ENCODE results near the gene GSG1.
A peak's percentile ranks its signal among the peaks of the same experiment; 100 is the strongest.
"Not testable (repeated sequence)": the region's sequence is repeated elsewhere in the genome, so short reads cannot be mapped to it uniquely, and the experiment has no call there.

Gene GSG1

GRCh38 chr12:13066459-13066858 lies 37.0 kb downstream of the GSG1 start:
- Histone ChIP-seq H3K4me1 (peaks cover 0 to 9% (median 0%) of the 10 kb centered on the region in 10 experiments; a peak in 1 of 20 replicates), H3K36me3 (peaks cover 67 to 88% (median 76%) of the 10 kb centered on the region in 11 experiments)

GRCh38 chr12:13066014-13066413 lies 37.5 kb downstream of the GSG1 start:
- no peak overlapping the region for H3K9ac ChIP-seq
- H3K36me3 ChIP-seq, result peaks cover 67 to 88% (median 76%) of the 10 kb centered on the region in 11 experiments
- no peak for TF ChIP-seq Cebpa-rat (IDR thresholded peaks at IDR 0.05)
- peaks cover 0 to 9% (median 0%) of the 10 kb centered on the region in 10 experiments; a peak in 3 of 20 replicates for H3K4me1 ChIP-seq
- H3K27ac ChIP-seq, result no peak overlapping the region
- H3K4me3 ChIP-seq, result no peak overlapping the region
- no peaks in the 10 kb centered on the region for H3K9me3 ChIP-seq (replicated peaks in 1 of 11)
- H3K4me2 ChIP-seq, result no peak overlapping the region
- no peaks in the 10 kb centered on the region for H4K20me1 ChIP-seq
- H3K27me3 ChIP-seq, result no peaks in the 10 kb centered on the region

More at GRCh38 chr12:13066459-13066858, 37.0 kb downstream of the GSG1 start:
- Histone ChIP-seq H3K27ac (no peak overlapping the region), H3K4me3 (no peak overlapping the region), H3K9ac (no peak overlapping the region), H3K4me2 (no peak overlapping the region), H3K9me3 (replicated peaks in 1 of 11) (no peaks in the 10 kb centered on the region), H3K27me3 (no peaks in the 10 kb centered on the region), H4K20me1 (no peaks in the 10 kb centered on the region)
- no peak for TF ChIP-seq Cebpa-rat (IDR thresholded peaks at IDR 0.05)

- Histone ChIP-seq H3K27ac (no peak overlapping the region), H3K4me2 (no peak overlapping the region), H4K20me1 (no peaks in the 10 kb centered on the region), H3K36me3 (peaks cover 71 to 91% (median 81%) of the 10 kb centered on the region in 11 experiments), H3K9ac (no peak overlapping the region), H3K27me3 (no peaks in the 10 kb centered on the region), H3K4me3 (no peak overlapping the region), H3K4me1 (peaks cover 0 to 14% (median 0%) of the 10 kb centered on the region in 10 experiments; a peak in 5 of 20 replicates), H3K9me3 (replicated peaks in 1 of 11) (no peaks in the 10 kb centered on the region)
- TF ChIP-seq Cebpa-rat (IDR thresholded peaks at IDR 0.05), result no peak
These were observed 40.8 kb downstream of the GSG1 start for GRCh38 chr12:13062669-13063068.

- Histone ChIP-seq H3K4me1 (peaks cover 0 to 14% (median 0%) of the 10 kb centered on the region in 10 experiments; a peak in 5 of 20 replicates), H3K4me3 (no peak overlapping the region), H4K20me1 (no peaks in the 10 kb centered on the region), H3K4me2 (peak overlapping the region in 3 of 11 experiments; percentile 1 to 34 (median 11); a peak in 2 of 22 replicates), H3K27me3 (no peaks in the 10 kb centered on the region), H3K36me3 (peaks cover 64 to 88% (median 72%) of the 10 kb centered on the region in 11 experiments), H3K27ac (no peak overlapping the region), H3K9ac (no peak overlapping the region), H3K9me3 (replicated peaks in 1 of 11) (no peaks in the 10 kb centered on the region)
- no peak for TF ChIP-seq Cebpa-rat (IDR thresholded peaks at IDR 0.05)
These were observed 42.1 kb downstream of the GSG1 start for GRCh38 chr12:13061377-13061776.

- no peak overlapping the region for H3K4me3 ChIP-seq
- peaks cover 0 to 14% (median 0%) of the 10 kb centered on the region in 10 experiments; a peak in 5 of 20 replicates for H3K4me1 ChIP-seq
- H4K20me1 ChIP-seq, result no peaks in the 10 kb centered on the region
- H3K27me3 ChIP-seq, result no peaks in the 10 kb centered on the region
- H3K36me3 ChIP-seq, result peaks cover 69 to 92% (median 77%) of the 10 kb centered on the region in 11 experiments
- no peak for TF ChIP-seq Cebpa-rat (IDR thresholded peaks at IDR 0.05)
- H3K27ac ChIP-seq, result no peak overlapping the region
- peaks cover 0 to 3% (median 0%) of the 10 kb centered on the region in 11 experiments; a peak in 4 of 22 replicates for H3K9me3 ChIP-seq (replicated peaks in 1 of 11)
- peak overlapping the region in 2 of 11 experiments; percentile 8 to 34; a peak in 4 of 22 replicates for H3K4me2 ChIP-seq
- no peak overlapping the region for H3K9ac ChIP-seq
These were observed 42.9 kb downstream of the GSG1 start for GRCh38 chr12:13060581-13060980.

DNA sequence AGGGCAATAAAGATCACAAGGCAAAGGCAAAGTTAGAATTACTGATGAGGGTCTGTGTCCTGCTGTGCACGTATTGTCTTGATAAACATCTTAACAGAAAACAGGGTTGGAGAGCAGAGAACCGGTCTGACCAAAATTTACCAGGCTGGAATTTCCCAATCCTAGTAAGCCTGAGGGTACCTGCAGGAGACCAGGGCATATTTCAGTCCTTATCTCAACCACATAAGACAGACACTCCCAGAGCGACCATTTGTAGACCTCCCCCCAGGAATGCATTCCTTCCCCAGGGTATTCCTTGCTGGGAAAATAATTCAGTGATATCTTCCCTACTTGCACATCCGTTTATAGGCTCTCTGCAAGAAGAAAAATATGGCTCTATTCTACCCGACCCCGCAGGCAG lies 49.9 kb downstream of the GSG1 start:
- H3K27me3 ChIP-seq, H3K9ac ChIP-seq, H3K4me2 ChIP-seq, H3K4me3 ChIP-seq, H4K20me1 ChIP-seq, H3K27ac ChIP-seq: not testable (repeated sequence)
- Histone ChIP-seq H3K4me1 (peaks cover 0 to 15% (median 5%) of the 10 kb centered on the region in 10 experiments; a peak in 9 of 20 replicates), H3K36me3 (peaks cover 15 to 37% (median 33%) of the 10 kb centered on the region in 11 experiments), H3K9me3 (replicated peaks in 1 of 11) (peaks cover 29 to 48% (median 42%) of the 10 kb centered on the region in 11 experiments)

DNA sequence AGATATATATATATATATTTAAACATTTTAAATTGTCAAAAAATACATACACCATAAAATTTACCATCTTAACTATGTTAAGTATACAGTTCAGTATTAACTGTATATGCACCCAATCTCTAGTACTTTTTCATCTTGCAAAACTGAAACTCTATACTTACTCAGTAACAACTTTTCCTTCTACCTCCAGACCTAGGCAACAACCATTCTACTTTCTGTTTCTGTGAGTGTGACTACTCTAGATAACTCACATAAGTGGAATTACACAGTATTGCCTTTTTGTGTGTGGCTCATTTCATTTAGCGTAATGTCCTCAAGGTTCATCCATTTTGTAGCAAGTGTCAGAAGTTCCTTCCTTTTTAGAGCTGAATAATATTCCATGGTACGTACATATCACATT lies 51.0 kb downstream of the GSG1 start:
- Histone ChIP-seq H4K20me1 (no peaks in the 10 kb centered on the region), H3K9me3 (replicated peaks in 1 of 11) (peaks cover 31 to 57% (median 48%) of the 10 kb centered on the region in 11 experiments), H3K27me3 (no peaks in the 10 kb centered on the region), H3K4me3 (no peak overlapping the region), H3K36me3 (peaks cover 12 to 37% (median 22%) of the 10 kb centered on the region in 11 experiments; a peak in 21 of 22 replicates), H3K4me2 (no peak overlapping the region), H3K9ac (no peak overlapping the region), H3K4me1 (peaks cover 0 to 15% (median 5%) of the 10 kb centered on the region in 10 experiments; a peak in 9 of 20 replicates), H3K27ac (no peak overlapping the region)
- TF ChIP-seq Cebpa-rat (IDR thresholded peaks at IDR 0.05), result no peak

GRCh38 chr12:13049816-13050215 lies 53.7 kb downstream of the GSG1 start:
- H3K36me3 ChIP-seq, result peaks cover 0 to 22% (median 4%) of the 10 kb centered on the region in 11 experiments; a peak in 8 of 22 replicates
- H3K4me2 ChIP-seq, result no peak overlapping the region
- no peak for TF ChIP-seq Cebpa-rat (IDR thresholded peaks at IDR 0.05)
- no peaks in the 10 kb centered on the region for H4K20me1 ChIP-seq
- H3K27ac ChIP-seq, result no peak overlapping the region
- H3K9ac ChIP-seq, result no peak overlapping the region
- H3K9me3 ChIP-seq (replicated peaks in 1 of 11), result peaks cover 31 to 48% (median 44%) of the 10 kb centered on the region in 11 experiments
- H3K4me1 ChIP-seq, result peaks cover 10 to 27% (median 17%) of the 10 kb centered on the region in 10 experiments; a peak in 19 of 20 replicates
- no peak overlapping the region for H3K4me3 ChIP-seq
- H3K27me3 ChIP-seq, result no peaks in the 10 kb centered on the region

DNA sequence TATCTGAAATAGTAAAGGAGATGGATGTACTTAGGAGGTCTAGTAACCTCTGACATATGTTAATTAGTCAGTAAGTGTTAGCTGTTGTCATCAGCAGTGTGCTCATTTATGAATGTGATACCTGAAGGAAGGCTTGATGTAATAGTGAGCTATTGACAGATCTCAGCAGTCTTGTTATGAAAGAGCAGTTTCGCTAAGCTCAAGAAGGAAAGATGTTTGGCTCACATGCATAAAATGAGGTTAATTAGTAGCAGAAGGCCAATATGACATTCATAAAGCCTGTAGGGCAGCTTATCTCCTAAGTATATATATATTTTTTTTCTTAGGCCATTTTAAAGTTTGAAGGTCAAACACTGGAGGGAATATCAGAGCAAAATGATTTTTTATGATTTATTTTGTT lies 56.5 kb downstream of the GSG1 start:
- Histone ChIP-seq H3K9me3 (replicated peaks in 1 of 11) (peaks cover 6 to 19% (median 16%) of the 10 kb centered on the region in 11 experiments; a peak in 20 of 22 replicates), H3K9ac (no peak overlapping the region), H3K36me3 (peaks cover 0 to 16% (median 0%) of the 10 kb centered on the region in 11 experiments; a peak in 3 of 22 replicates), H3K4me3 (no peak overlapping the region), H3K4me2 (no peak overlapping the region), H3K27me3 (no peaks in the 10 kb centered on the region), H3K4me1 (peaks cover 19 to 33% (median 24%) of the 10 kb centered on the region in 10 experiments), H3K27ac (no peak overlapping the region), H4K20me1 (no peaks in the 10 kb centered on the region)
- TF ChIP-seq Cebpa-rat (IDR thresholded peaks at IDR 0.05), result no peak

- H3K4me2 ChIP-seq, result peak overlapping the region; percentile 18 to 97 (median 86); a peak in 15 of 22 replicates
- no peak overlapping the region for H3K27ac ChIP-seq
- peaks cover 0 to 16% (median 0%) of the 10 kb centered on the region in 11 experiments; a peak in 3 of 22 replicates for H3K36me3 ChIP-seq
- H3K9ac ChIP-seq, result no peak overlapping the region
- H4K20me1 ChIP-seq, result no peaks in the 10 kb centered on the region
- no peak overlapping the region; a peak in 1 of 20 replicates for H3K4me3 ChIP-seq
- no peaks in the 10 kb centered on the region for H3K27me3 ChIP-seq
- H3K9me3 ChIP-seq (replicated peaks in 1 of 11), result peaks cover 6 to 17% (median 14%) of the 10 kb centered on the region in 11 experiments; a peak in 19 of 22 replicates
- H3K4me1 ChIP-seq, result peaks cover 17 to 27% (median 22%) of the 10 kb centered on the region in 10 experiments
- no peak for TF ChIP-seq Cebpa-rat (IDR thresholded peaks at IDR 0.05)
These were observed 57.7 kb downstream of the GSG1 start for GRCh38 chr12:13045816-13046215.
